ENCODE results near the gene TST.
"Not testable (repeated sequence)": the region's sequence is repeated elsewhere in the genome, so short reads cannot be mapped to it uniquely, and the experiment has no call there.

The TST gene

GRCh38 chr22:36998620-36999351, 20.5 kb downstream of the TST start:
- in situ Hi-C loops (cut with MboI; ENCODE audit: low pct_unique_long_range_greater_than_20kb, low sequenced_read_pairs) = loop anchor here (25.0 kb wide), 1 partner anchor 461 kb away; the partner anchor contains the start of gene EIF3D
- DNase-seq = no peak

- in situ Hi-C loops (cut with MboI; ENCODE audit: low pct_unique_long_range_greater_than_20kb, low sequenced_read_pairs) = loop anchor here (25.0 kb wide), 1 partner anchor 460 kb away; the partner anchor contains the start of gene EIF3D
- DNase-seq = no peak
Observed at GRCh38 chr22:36997746-36998145, 21.5 kb downstream of the TST start.

- in situ Hi-C loops (cut with MboI; ENCODE audit: low pct_unique_long_range_greater_than_20kb, low sequenced_read_pairs) = loop anchor here (25.0 kb wide), 1 partner anchor 454 kb away; the partner anchor contains the start of gene EIF3D
- no peak for DNase-seq
Observed at GRCh38 chr22:36991206-36991605, 28.0 kb downstream of the TST start.

GRCh38 chr22:36990457-36990856, 28.8 kb downstream of the TST start:
- no peak for DNase-seq
- in situ Hi-C loops (cut with MboI; ENCODE audit: low pct_unique_long_range_greater_than_20kb, low sequenced_read_pairs) = loop anchor here (25.0 kb wide), 1 partner anchor 453 kb away; the partner anchor contains the start of gene EIF3D

GRCh38 chr22:36989012-36989411, 30.2 kb downstream of the TST start:
- in situ Hi-C loops (cut with MboI; ENCODE audit: low pct_unique_long_range_greater_than_20kb, low sequenced_read_pairs) = loop anchor here (25.0 kb wide), 1 partner anchor 452 kb away; the partner anchor contains the start of gene EIF3D
- DNase-seq = not testable (repeated sequence)

GRCh38 chr22:36988075-36988832, 31.0 kb downstream of the TST start:
- in situ Hi-C loops (cut with MboI; ENCODE audit: low pct_unique_long_range_greater_than_20kb, low sequenced_read_pairs) = loop anchor here (25.0 kb wide), 1 partner anchor 451 kb away; the partner anchor contains the start of gene EIF3D
- no peak for DNase-seq

- DNase-seq = peak; percentile 74
Observed at GRCh38 chr22:36986242-36986821, 32.9 kb downstream of the TST start.

GRCh38 chr22:36985211-36985889, 33.9 kb downstream of the TST start:
- DNase-seq = no peak
- in situ Hi-C loops (cut with MboI; ENCODE audit: low pct_unique_long_range_greater_than_20kb, low sequenced_read_pairs) = loop anchor here (25.0 kb wide), 1 partner anchor 448 kb away; the partner anchor contains the start of gene EIF3D

More at GRCh38 chr22:36986242-36986821, 32.9 kb downstream of the TST start:
- in situ Hi-C loops (cut with MboI; ENCODE audit: low pct_unique_long_range_greater_than_20kb, low sequenced_read_pairs) = loop anchor here (25.0 kb wide), 1 partner anchor 449 kb away; the partner anchor contains the start of gene EIF3D

- DNase-seq = peak; percentile 33
- in situ Hi-C loops (cut with MboI; ENCODE audit: low pct_unique_long_range_greater_than_20kb, low sequenced_read_pairs) = loop anchor here (25.0 kb wide), 1 partner anchor 445 kb away; the partner anchor contains the start of gene EIF3D
Observed at GRCh38 chr22:36982136-36982535, 37.1 kb downstream of the TST start.

GRCh38 chr22:36981247-36981775, 37.9 kb downstream of the TST start:
- DNase-seq = no peak
- in situ Hi-C loops (cut with MboI; ENCODE audit: low pct_unique_long_range_greater_than_20kb, low sequenced_read_pairs) = loop anchor here (25.0 kb wide), 1 partner anchor 444 kb away; the partner anchor contains the start of gene EIF3D

- DNase-seq = no peak
- in situ Hi-C loops (cut with MboI; ENCODE audit: low pct_unique_long_range_greater_than_20kb, low sequenced_read_pairs) = loop anchor here (25.0 kb wide), 1 partner anchor 442 kb away; the partner anchor contains the start of gene EIF3D
Observed at GRCh38 chr22:36979016-36979910, 40.0 kb downstream of the TST start.

GRCh38 chr22:36977947-36978660, 41.1 kb downstream of the TST start:
- in situ Hi-C loops (cut with MboI; ENCODE audit: low pct_unique_long_range_greater_than_20kb, low sequenced_read_pairs) = loop anchor here (25.0 kb wide), 1 partner anchor 441 kb away; the partner anchor contains the start of gene EIF3D
- peak; percentile 83 for DNase-seq

GRCh38 chr22:36977401-36977861, 41.8 kb downstream of the TST start:
- in situ Hi-C loops (cut with MboI; ENCODE audit: low pct_unique_long_range_greater_than_20kb, low sequenced_read_pairs) = loop anchor here (25.0 kb wide), 1 partner anchor 440 kb away; the partner anchor contains the start of gene EIF3D

GRCh38 chr22:36976606-36977005, 42.6 kb downstream of the TST start:
- in situ Hi-C loops (cut with MboI; ENCODE audit: low pct_unique_long_range_greater_than_20kb, low sequenced_read_pairs) = loop anchor here (25.0 kb wide), 1 partner anchor 439 kb away; the partner anchor contains the start of gene EIF3D
- DNase-seq = no peak

More at GRCh38 chr22:36977401-36977861, 41.8 kb downstream of the TST start:
- DNase-seq = peak; percentile 74

- in situ Hi-C loops (cut with MboI; ENCODE audit: low pct_unique_long_range_greater_than_20kb, low sequenced_read_pairs) = no loop called here
- no peak for DNase-seq
Observed at GRCh38 chr22:36971341-36972125, 47.7 kb downstream of the TST start.
